Keratinocyte (primary cell): ENCODE data around the gene HSFX2. TPM values are rescaled to one million over a fixed set of nuclear protein-coding genes. Genes with fewer than 3 reads are reported as not detected.

ENCODE experiments used
- DNase-seq: peaks from one replicate; pipeline ENCODE4 v3.0.0-alpha.2; 2011; ENCODE audit warnings: low read depth, missing footprints, low spot score
- FAIRE-seq: peaks from 2 replicates; lab custom pipeline; 2011; peaks lifted over from hg19 to GRCh38; lab: Jason Lieb, UNC
- H2AFZ ChIP-seq: 2 replicates; pipeline ENCODE4 v1.6.0; 2012; ENCODE audit warnings: low read length, control low read depth, inconsistent platforms; ENCODE audit not compliant: control insufficient read depth
- H3K27ac ChIP-seq: 2 replicates; pipeline ENCODE4 v1.5.1; 2011; ENCODE audit warnings: low read length; ENCODE audit not compliant: control insufficient read depth, insufficient read depth
- H3K27me3 ChIP-seq: 3 replicates; pipeline ENCODE4 v1.6.0; 2011; ENCODE audit warnings: low read length; ENCODE audit not compliant: control insufficient read depth, insufficient read depth; ENCODE audit errors: extremely low read depth
- H3K36me3 ChIP-seq, 2 experiments: 2 replicates in 1 of 2; 3 replicates in 1 of 2; pipeline ENCODE4 v1.5.1; 2011; ENCODE audit warnings: low read length in 2 of 2, mild to moderate bottlenecking in 1 of 2; ENCODE audit not compliant: control insufficient read depth in 2 of 2, insufficient read depth in 2 of 2; ENCODE audit errors: extremely low read depth in 1 of 2
- H3K4me1 ChIP-seq: 3 replicates; pipeline ENCODE4 v1.5.1; 2011; ENCODE audit warnings: low read length; ENCODE audit not compliant: control insufficient read depth, insufficient read depth; ENCODE audit errors: extremely low read depth
- H3K4me2 ChIP-seq: 3 replicates; pipeline ENCODE4 v1.6.0; 2011; ENCODE audit warnings: low read depth, low read length; ENCODE audit not compliant: control insufficient read depth, insufficient read depth; ENCODE audit errors: extremely low read depth
- H3K4me3 ChIP-seq, 3 experiments: fragments of 200-600 bp in 1 of 3; sonication (generic) in 1 of 3; 2 replicates in 2 of 3; 3 replicates in 1 of 3; pipeline ENCODE4 v1.5.1; 2011 to 2016; ENCODE audit warnings: low read length in 3 of 3, mild to moderate bottlenecking in 3 of 3, control low read depth in 2 of 3, inconsistent platforms in 1 of 3, low read depth in 1 of 3, mixed read lengths in 1 of 3, mixed run types in 1 of 3, moderate library complexity in 1 of 3; ENCODE audit not compliant: control insufficient read depth in 2 of 3, insufficient read depth in 2 of 3; ENCODE audit errors: extremely low read depth in 1 of 3
- H3K79me2 ChIP-seq: 2 replicates; pipeline ENCODE4 v1.6.0; 2012; ENCODE audit warnings: low read length; ENCODE audit not compliant: control insufficient read depth, insufficient read depth
- H3K9ac ChIP-seq: 3 replicates; pipeline ENCODE4 v1.6.0; 2011; ENCODE audit warnings: low read length; ENCODE audit not compliant: control insufficient read depth, insufficient read depth; ENCODE audit errors: extremely low read depth
- H3K9me1 ChIP-seq: 3 replicates; pipeline ENCODE4 v1.6.0; 2011; ENCODE audit warnings: low read length; ENCODE audit not compliant: control insufficient read depth, insufficient read depth; ENCODE audit errors: extremely low read depth
- H3K9me3 ChIP-seq: 2 replicates; pipeline ENCODE4 v1.5.1; 2012; ENCODE audit warnings: low read depth, low read length; ENCODE audit not compliant: control insufficient read depth
- H4K20me1 ChIP-seq: 3 replicates; pipeline ENCODE4 v1.6.0; 2011; ENCODE audit warnings: low read length; ENCODE audit not compliant: control insufficient read depth, insufficient read depth; ENCODE audit errors: extremely low read depth
- CTCF ChIP-seq, 3 experiments: IDR thresholded peaks in 1 of 3; conservative IDR thresholded peaks in 1 of 3; optimal IDR thresholded peaks in 1 of 3; 2 replicates in 2 of 3; 3 replicates in 1 of 3; pipeline versions ENCODE3 to v1.5.1; 2011; ENCODE audit warnings: low read length in 3 of 3, mild to moderate bottlenecking in 3 of 3, moderate library complexity in 2 of 3, control low read depth in 1 of 3, inconsistent platforms in 1 of 3; ENCODE audit not compliant: insufficient read depth in 2 of 3; ENCODE audit errors: extremely low read depth in 1 of 3
- EZH2 ChIP-seq: IDR thresholded peaks from one replicate; pipeline ENCODE4 v1.6.1; 2012; ENCODE audit warnings: inconsistent platforms, mild to moderate bottlenecking, low read length, moderate library complexity
- dilution Hi-C: fragments of 300-500 bp; cut with MboI; formaldehyde crosslinking; loops from one replicate; pipeline ENCODE4 v1.7.0; 2020; ENCODE audit warnings: low sequenced_read_pairs; ENCODE audit not compliant: extremely low pct_ligation_motif_present
- polyA plus RNA-seq, 5 experiments: library from polyadenylated mRNA; depleted of rRNA in 3 of 5; stranded (reverse) in 3 of 5; stranded (forward) in 1 of 5; unstranded in 1 of 5; fragments of >200 nt; gene quantifications; 1 replicate in 1 of 5; 2 replicates in 3 of 5; 3 replicates in 1 of 5; pipeline versions ENCODE4 v1.2.1 to v1.2.3, GENCODE V29; 2011 to 2012; ENCODE audit warnings: missing spikeins in 2 of 5, low read depth in 1 of 5, low replicate concordance in 1 of 5

HSFX2 gene
- polyA plus RNA-seq, 1 donor (not counting 4 experiments of a cell fraction or from before 2014, with no cell fraction given): 0.10 TPM

- H3K9ac ChIP-seq: no peak overlapping the region
- no peak for FAIRE-seq
- no peaks in the 10 kb centered on the region for H3K27me3 ChIP-seq
- H3K4me2 ChIP-seq: no peak overlapping the region
- DNase-seq: no peak
- H2AFZ ChIP-seq: no peak overlapping the region
- dilution Hi-C loops: no loop called here
- no peaks in the 10 kb centered on the region for H3K9me3 ChIP-seq
- no peaks in the 10 kb centered on the region for H3K36me3 ChIP-seq
- no peaks in the 10 kb centered on the region for H3K9me1 ChIP-seq
- H3K27ac ChIP-seq: no peak overlapping the region
- H3K4me1 ChIP-seq: no peaks in the 10 kb centered on the region
- no peaks in the 10 kb centered on the region for H4K20me1 ChIP-seq
- H3K4me3 ChIP-seq: no peak overlapping the region
- H3K79me2 ChIP-seq: no peaks in the 10 kb centered on the region
- TF ChIP-seq EZH2: no peak
- no peak for TF ChIP-seq CTCF (optimal IDR thresholded peaks at IDR 0.05 in 1 of 3, IDR thresholded peaks at IDR 0.05 in 1 of 3, conservative IDR thresholded peaks at IDR 0.05 in 1 of 3; ENCODE audit: extremely low read depth in 1 of 3, insufficient read depth in 2 of 3, low read length in 3 of 3)
Measured at GRCh38 chrX:149572743-149573142, 22.4 kb downstream of the HSFX2 start.

- TF ChIP-seq CTCF (optimal IDR thresholded peaks at IDR 0.05 in 1 of 3, IDR thresholded peaks at IDR 0.05 in 1 of 3, conservative IDR thresholded peaks at IDR 0.05 in 1 of 3; ENCODE audit: extremely low read depth in 1 of 3, insufficient read depth in 2 of 3, low read length in 3 of 3) (no peak), EZH2 (no peak)
- dilution Hi-C loops: no loop called here
- Histone ChIP-seq H3K4me1 (no peaks in the 10 kb centered on the region), H3K4me3 (no peak overlapping the region), H3K36me3 (no peaks in the 10 kb centered on the region), H3K27me3 (no peaks in the 10 kb centered on the region), H3K27ac (no peak overlapping the region), H3K4me2 (no peak overlapping the region), H3K9ac (no peak overlapping the region), H3K9me3 (no peaks in the 10 kb centered on the region), H2AFZ (no peak overlapping the region), H3K79me2 (no peaks in the 10 kb centered on the region), H4K20me1 (no peaks in the 10 kb centered on the region), H3K9me1 (no peaks in the 10 kb centered on the region)
- DNase-seq (no peak), FAIRE-seq (no peak)
Measured at GRCh38 chrX:149571770-149572169, 23.3 kb downstream of the HSFX2 start.
